ENCODE results near the gene PTGR1.
A peak's percentile ranks its signal among the peaks of the same experiment; 100 is the strongest.
"Not testable (repeated sequence)": the region's sequence is repeated elsewhere in the genome, so short reads cannot be mapped to it uniquely, and the experiment has no call there.

Gene PTGR1

GRCh38 chr9:111613436-111614040, 14.1 kb upstream of the PTGR1 start:
- no peak for DNase-seq (ENCODE audit: low spot score)

- DNase-seq (ENCODE audit: low spot score) = no peak
Measured at GRCh38 chr9:111610845-111611244, 11.4 kb upstream of the PTGR1 start.

- no peak for DNase-seq (ENCODE audit: low spot score)
Measured at GRCh38 chr9:111610149-111610548, 10.7 kb upstream of the PTGR1 start.

- peak; percentile 37 for DNase-seq (ENCODE audit: low spot score)
Measured at GRCh38 chr9:111605041-111605559, 5.7 kb upstream of the PTGR1 start.

GRCh38 chr9:111604054-111604615, 4.7 kb upstream of the PTGR1 start:
- no peak for DNase-seq (ENCODE audit: low spot score)

- no peak for DNase-seq (ENCODE audit: low spot score)
Measured at GRCh38 chr9:111603041-111603440, 3.6 kb upstream of the PTGR1 start.

GRCh38 chr9:111601237-111602018, 2.0 kb upstream of the PTGR1 start:
- peak; percentile 16 for DNase-seq (ENCODE audit: low spot score)

GRCh38 chr9:111599955-111600343, 502 bp upstream of the PTGR1 start:
- DNase-seq (ENCODE audit: low spot score) = no peak

- peak; percentile 32 for DNase-seq (ENCODE audit: low spot score)
Measured at GRCh38 chr9:111598733-111599091, 735 bp downstream of the PTGR1 start.

GRCh38 chr9:111597852-111598732, 1.4 kb downstream of the PTGR1 start:
- peak; percentile 82 for DNase-seq (ENCODE audit: low spot score)

- no peak for DNase-seq (ENCODE audit: low spot score)
Measured at GRCh38 chr9:111588846-111589245, 10.6 kb downstream of the PTGR1 start.

- no peak for DNase-seq (ENCODE audit: low spot score)
Measured at GRCh38 chr9:111586378-111586777, 13.1 kb downstream of the PTGR1 start.

- peak; percentile 61 for DNase-seq (ENCODE audit: low spot score)
Measured at GRCh38 chr9:111582888-111583287, 16.6 kb downstream of the PTGR1 start.

- DNase-seq (ENCODE audit: low spot score) = no peak
Measured at GRCh38 chr9:111572950-111573604, 26.4 kb downstream of the PTGR1 start.

GRCh38 chr9:111568127-111568526, 31.3 kb downstream of the PTGR1 start:
- DNase-seq (ENCODE audit: low spot score) = not testable (repeated sequence)

- DNase-seq (ENCODE audit: low spot score) = no peak
Measured at GRCh38 chr9:111566234-111566633, 33.2 kb downstream of the PTGR1 start.

GRCh38 chr9:111561165-111561719, 38.2 kb downstream of the PTGR1 start:
- no peak for DNase-seq (ENCODE audit: low spot score)

GRCh38 chr9:111559000-111559610, 40.3 kb downstream of the PTGR1 start:
- peak; percentile 86 for DNase-seq (ENCODE audit: low spot score)

GRCh38 chr9:111555425-111555824, 44.0 kb downstream of the PTGR1 start:
- DNase-seq (ENCODE audit: low spot score) = not testable (repeated sequence)

GRCh38 chr9:111548623-111549022, 50.8 kb downstream of the PTGR1 start:
- no peak for DNase-seq (ENCODE audit: low spot score)

All from kidney tubule cell (primary cell).